Measurements from ENCODE around the gene MGAT3.
"Not testable (repeated sequence)": the region's sequence is repeated elsewhere in the genome, so short reads cannot be mapped to it uniquely, and the experiment has no call there.

The MGAT3 gene

GRCh38 chr22:39498368-39498767 is 41.6 kb downstream of the MGAT3 start:
- Histone ChIP-seq H3K4me1 (ENCODE audit: control insufficient read depth, insufficient read depth, low read length) (peaks cover 22% of the 10 kb centered on the region), H3K4me3 (ENCODE audit: insufficient read depth, low read depth, low read length) (no peak overlapping the region), H3K9me3 (ENCODE audit: control insufficient read depth, low read length) (no peaks in the 10 kb centered on the region), H3K27ac (ENCODE audit: insufficient read depth, low read depth, low read length, poor library complexity, severe bottlenecking) (no peak overlapping the region), H3K36me3 (ENCODE audit: control insufficient read depth, insufficient read depth, low read length) (no peaks in the 10 kb centered on the region), H3K27me3 (ENCODE audit: control insufficient read depth, insufficient read depth, low read length, poor library complexity, severe bottlenecking) (no peaks in the 10 kb centered on the region)
- WGBS, 2 experiments = 47 to 68% methylated on average over 2 of the region's 2 CpGs

- 39 to 51% methylated on average over 3 of the region's 3 CpGs for WGBS, 2 experiments
- no peaks in the 10 kb centered on the region for H3K36me3 ChIP-seq (ENCODE audit: control insufficient read depth, insufficient read depth, low read length)
- peaks cover 24% of the 10 kb centered on the region for H3K4me1 ChIP-seq (ENCODE audit: control insufficient read depth, insufficient read depth, low read length)
- no peaks in the 10 kb centered on the region for H3K27me3 ChIP-seq (ENCODE audit: control insufficient read depth, insufficient read depth, low read length, poor library complexity, severe bottlenecking)
- no peak overlapping the region for H3K27ac ChIP-seq (ENCODE audit: insufficient read depth, low read depth, low read length, poor library complexity, severe bottlenecking)
- H3K4me3 ChIP-seq (ENCODE audit: insufficient read depth, low read depth, low read length) = no peak overlapping the region
- no peaks in the 10 kb centered on the region for H3K9me3 ChIP-seq (ENCODE audit: control insufficient read depth, low read length)
These were observed 42.0 kb downstream of the MGAT3 start for GRCh38 chr22:39498802-39499201.

GRCh38 chr22:39500101-39500500 is 43.3 kb downstream of the MGAT3 start:
- 88% methylated on average over 6 of the region's 6 CpGs for WGBS, 2 experiments
- Histone ChIP-seq H3K4me3 (ENCODE audit: insufficient read depth, low read depth, low read length) (no peak overlapping the region), H3K27me3 (ENCODE audit: control insufficient read depth, insufficient read depth, low read length, poor library complexity, severe bottlenecking) (no peaks in the 10 kb centered on the region), H3K9me3 (ENCODE audit: control insufficient read depth, low read length) (no peaks in the 10 kb centered on the region), H3K36me3 (ENCODE audit: control insufficient read depth, insufficient read depth, low read length) (peaks cover 12% of the 10 kb centered on the region), H3K27ac (ENCODE audit: insufficient read depth, low read depth, low read length, poor library complexity, severe bottlenecking) (no peak overlapping the region), H3K4me1 (ENCODE audit: control insufficient read depth, insufficient read depth, low read length) (peaks cover 24% of the 10 kb centered on the region)

- H3K27ac ChIP-seq (ENCODE audit: insufficient read depth, low read depth, low read length, poor library complexity, severe bottlenecking) = peak overlapping the region; percentile 5
- peak overlapping the region; percentile 90 for H3K4me3 ChIP-seq (ENCODE audit: insufficient read depth, low read depth, low read length)
- H3K27me3 ChIP-seq (ENCODE audit: control insufficient read depth, insufficient read depth, low read length, poor library complexity, severe bottlenecking) = no peaks in the 10 kb centered on the region
- peaks cover 18% of the 10 kb centered on the region for H3K4me1 ChIP-seq (ENCODE audit: control insufficient read depth, insufficient read depth, low read length)
- H3K9me3 ChIP-seq (ENCODE audit: control insufficient read depth, low read length) = no peaks in the 10 kb centered on the region
- WGBS, 2 experiments = 38 to 39% methylated on average over 13 of the region's 13 CpGs
- H3K36me3 ChIP-seq (ENCODE audit: control insufficient read depth, insufficient read depth, low read length) = peaks cover 26% of the 10 kb centered on the region
These were observed 44.9 kb downstream of the MGAT3 start for GRCh38 chr22:39501644-39502108.

- Histone ChIP-seq H3K9me3 (ENCODE audit: control insufficient read depth, low read length) (no peaks in the 10 kb centered on the region), H3K27ac (ENCODE audit: insufficient read depth, low read depth, low read length, poor library complexity, severe bottlenecking) (peak within 1 kb of the TSS; percentile 5), H3K36me3 (ENCODE audit: control insufficient read depth, insufficient read depth, low read length) (peaks cover 26% of the 10 kb centered on the region), H3K27me3 (ENCODE audit: control insufficient read depth, insufficient read depth, low read length, poor library complexity, severe bottlenecking) (no peaks in the 10 kb centered on the region), H3K4me3 (ENCODE audit: insufficient read depth, low read depth, low read length) (peak within 1 kb of the TSS; percentile 90), H3K4me1 (ENCODE audit: control insufficient read depth, insufficient read depth, low read length) (peaks cover 18% of the 10 kb centered on the region)
- WGBS, 2 experiments = 0% methylated on average over 58 of the region's 58 CpGs
These were observed 45.4 kb downstream of the MGAT3 start, which contains the start of gene MIEF1 for GRCh38 chr22:39502109-39502788. Gene MIEF1 (plus strand): TSS chr22:39502290. CDS start chr22:39511295, 9,005 bp downstream.

GRCh38 chr22:39502789-39503409 is 46.1 kb downstream of the MGAT3 start:
- Histone ChIP-seq H3K27me3 (ENCODE audit: control insufficient read depth, insufficient read depth, low read length, poor library complexity, severe bottlenecking) (no peaks in the 10 kb centered on the region), H3K36me3 (ENCODE audit: control insufficient read depth, insufficient read depth, low read length) (peaks cover 30% of the 10 kb centered on the region), H3K4me3 (ENCODE audit: insufficient read depth, low read depth, low read length) (peak overlapping the region; percentile 90), H3K27ac (ENCODE audit: insufficient read depth, low read depth, low read length, poor library complexity, severe bottlenecking) (no peak overlapping the region), H3K4me1 (ENCODE audit: control insufficient read depth, insufficient read depth, low read length) (peaks cover 18% of the 10 kb centered on the region), H3K9me3 (ENCODE audit: control insufficient read depth, low read length) (no peaks in the 10 kb centered on the region)
- 34 to 39% methylated on average over 16 to 18 of the region's 18 CpGs for WGBS, 2 experiments

GRCh38 chr22:39503630-39504029 is 46.8 kb downstream of the MGAT3 start:
- H3K27me3 ChIP-seq (ENCODE audit: control insufficient read depth, insufficient read depth, low read length, poor library complexity, severe bottlenecking) = no peaks in the 10 kb centered on the region
- H3K4me3 ChIP-seq (ENCODE audit: insufficient read depth, low read depth, low read length) = peak overlapping the region; percentile 90
- WGBS, 2 experiments = 92 to 97% methylated on average over 6 of the region's 6 CpGs
- H3K4me1 ChIP-seq (ENCODE audit: control insufficient read depth, insufficient read depth, low read length) = peaks cover 18% of the 10 kb centered on the region
- no peak overlapping the region for H3K27ac ChIP-seq (ENCODE audit: insufficient read depth, low read depth, low read length, poor library complexity, severe bottlenecking)
- no peaks in the 10 kb centered on the region for H3K9me3 ChIP-seq (ENCODE audit: control insufficient read depth, low read length)
- peaks cover 38% of the 10 kb centered on the region for H3K36me3 ChIP-seq (ENCODE audit: control insufficient read depth, insufficient read depth, low read length)

GRCh38 chr22:39504071-39504470 is 47.3 kb downstream of the MGAT3 start:
- Histone ChIP-seq H3K36me3 (ENCODE audit: control insufficient read depth, insufficient read depth, low read length) (peaks cover 41% of the 10 kb centered on the region), H3K27ac (ENCODE audit: insufficient read depth, low read depth, low read length, poor library complexity, severe bottlenecking) (no peak overlapping the region)

GRCh38 chr22:39507021-39507420 is 50.2 kb downstream of the MGAT3 start:
- H3K36me3 ChIP-seq (ENCODE audit: control insufficient read depth, insufficient read depth, low read length) = peaks cover 55% of the 10 kb centered on the region

More at GRCh38 chr22:39504071-39504470, 47.3 kb downstream of the MGAT3 start:
- H3K27me3 ChIP-seq (ENCODE audit: control insufficient read depth, insufficient read depth, low read length, poor library complexity, severe bottlenecking) = no peaks in the 10 kb centered on the region
- H3K9me3 ChIP-seq (ENCODE audit: control insufficient read depth, low read length) = no peaks in the 10 kb centered on the region
- peaks cover 18% of the 10 kb centered on the region for H3K4me1 ChIP-seq (ENCODE audit: control insufficient read depth, insufficient read depth, low read length)
- WGBS, 2 experiments = 97% methylated on average over 16 of the region's 16 CpGs
- no peak overlapping the region for H3K4me3 ChIP-seq (ENCODE audit: insufficient read depth, low read depth, low read length)

GRCh38 chr22:39508393-39508792 is 51.6 kb downstream of the MGAT3 start:
- Histone ChIP-seq H3K9me3 (ENCODE audit: control insufficient read depth, low read length) (no peaks in the 10 kb centered on the region), H3K4me1 (ENCODE audit: control insufficient read depth, insufficient read depth, low read length) (peaks cover 2% of the 10 kb centered on the region), H3K36me3 (ENCODE audit: control insufficient read depth, insufficient read depth, low read length) (peaks cover 67% of the 10 kb centered on the region), H3K4me3 (ENCODE audit: insufficient read depth, low read depth, low read length) (no peak overlapping the region), H3K27me3 (ENCODE audit: control insufficient read depth, insufficient read depth, low read length, poor library complexity, severe bottlenecking) (no peaks in the 10 kb centered on the region), H3K27ac (ENCODE audit: insufficient read depth, low read depth, low read length, poor library complexity, severe bottlenecking) (no peak overlapping the region)
- 93 to 95% methylated on average over 4 of the region's 4 CpGs for WGBS, 2 experiments

More at GRCh38 chr22:39507021-39507420, 50.2 kb downstream of the MGAT3 start:
- not testable (repeated sequence) for H3K27ac ChIP-seq (ENCODE audit: insufficient read depth, low read depth, low read length, poor library complexity, severe bottlenecking); H3K27me3 ChIP-seq (ENCODE audit: control insufficient read depth, insufficient read depth, low read length, poor library complexity, severe bottlenecking); H3K9me3 ChIP-seq (ENCODE audit: control insufficient read depth, low read length); H3K4me1 ChIP-seq (ENCODE audit: control insufficient read depth, insufficient read depth, low read length); H3K4me3 ChIP-seq (ENCODE audit: insufficient read depth, low read depth, low read length)
- WGBS, 2 experiments = 85 to 88% methylated on average over 10 of the region's 10 CpGs
